Spleen (tissue), 11 donors: ENCODE measurements around the gene BRF1. TPM values are rescaled to one million over a fixed set of nuclear protein-coding genes. Genes with fewer than 3 reads are reported as not detected.
A peak's percentile ranks its signal among the peaks of the same experiment; 100 is the strongest.

ENCODE experiments used
- DNase-seq: peaks from one replicate; pipeline ENCODE4 v3.0.0-alpha.2; 2020
- H3K27ac ChIP-seq, 8 donors: fragments of 200-600 bp; sonication (generic) in 7 of 8; 1 replicate in 4 of 8; 2 replicates in 4 of 8; pipeline versions ENCODE4 v1.5.0 to v1.8.0; 2016 to 2021; ENCODE audit warnings: inconsistent platforms in 4 of 8, mild to moderate bottlenecking in 4 of 8, moderate library complexity in 1 of 8
- H3K27me3 ChIP-seq, 7 donors: fragments of 200-600 bp; sonication (generic) in 6 of 7; replicated peaks in 1 of 7; 1 replicate in 4 of 7; 2 replicates in 3 of 7; pipeline versions ENCODE4 v1.5.0 to v1.8.0; 2016 to 2021; ENCODE audit warnings: inconsistent platforms in 3 of 7, mild to moderate bottlenecking in 1 of 7
- H3K36me3 ChIP-seq, 6 donors: fragments of 200-600 bp; sonication (generic) in 5 of 6; 1 replicate in 4 of 6; 2 replicates in 2 of 6; pipeline versions ENCODE4 v1.5.0 to v1.8.0; 2016 to 2021; ENCODE audit warnings: inconsistent platforms in 2 of 6
- H3K4me1 ChIP-seq, 6 donors: fragments of 200-600 bp; sonication (generic) in 5 of 6; 1 replicate in 3 of 6; 2 replicates in 3 of 6; pipeline versions ENCODE4 v1.5.0 to v1.8.0; 2016 to 2021; ENCODE audit warnings: inconsistent platforms in 3 of 6
- H3K4me3 ChIP-seq, 8 donors: fragments of 200-600 bp; sonication (generic) in 7 of 8; 1 replicate in 4 of 8; 2 replicates in 4 of 8; pipeline versions ENCODE4 v1.5.0 to v1.8.0; 2016 to 2021; ENCODE audit warnings: inconsistent platforms in 4 of 8, mild to moderate bottlenecking in 4 of 8, moderate library complexity in 2 of 8
- H3K9me3 ChIP-seq, 8 donors: fragments of 200-600 bp; sonication (generic) in 7 of 8; 1 replicate in 4 of 8; 2 replicates in 4 of 8; pipeline versions ENCODE4 v1.5.0 to v1.8.0; 2016 to 2021; ENCODE audit warnings: inconsistent platforms in 4 of 8
- CTCF ChIP-seq, 11 experiments: fragments of 200-600 bp in 7 of 11; fragments of 450-650 bp in 4 of 11; sonication (generic) in 4 of 11; IDR thresholded peaks in 8 of 11; conservative IDR thresholded peaks in 3 of 11; 1 replicate in 7 of 11; 2 replicates in 4 of 11; pipeline versions ENCODE4 v1.4.0 to v1.8.0; 2016 to 2021; ENCODE audit warnings: antibody characterized with exemption in 11 of 11, inconsistent platforms in 4 of 11, mild to moderate bottlenecking in 1 of 11
- POLR2A ChIP-seq, 3 donors: fragments of 450-650 bp; IDR thresholded peaks; one replicate each; pipeline ENCODE4 v1.5.1; 2017; ENCODE audit warnings: antibody characterized with exemption in 3 of 3, mild to moderate bottlenecking in 1 of 3
- POLR2AphosphoS5 ChIP-seq, 3 donors: sonication (generic); formaldehyde crosslinking; IDR thresholded peaks; one replicate each; pipeline ENCODE4 v1.5.1; 2017; ENCODE audit warnings: antibody characterized with exemption in 3 of 3
- WGBS, 5 donors: extraction: QIAGEN DNeasy Blood & Tissue Kit in 3 of 5; methylation state at CpG; one replicate each; pipeline versions ENCODE4 v1.1.5 to v1.1.7; 2013 to 2018; 5-methylcytosine and 5-hydroxymethylcytosine counted together
- intact Hi-C: fragments of 100-400 bp; cut with DNase I; formaldehyde crosslinking; loops from one replicate; pipeline ENCODE4 v1.15.0; 2023; ENCODE audit warnings: low total_unique reads
- polyA plus RNA-seq, 3 donors: library from polyadenylated mRNA; stranded (reverse); fragments of 200-250 nt; gene quantifications; one replicate each; pipeline ENCODE4 v1.2.1, GENCODE V29; 2013
- total RNA-seq, 7 donors: library from RNA; depleted of rRNA in 3 of 7; stranded (reverse); fragments of >200 nt in 3 of 7; fragmentation: NEBNext Ultra II Directional in 4 of 7; extraction: Animal tissue kit (Norgen Biotek cat#: 25700) in 4 of 7; gene quantifications; one replicate each; pipeline versions ENCODE4 v1.1.0 to v1.2.1, GENCODE V29; 2016 to 2021
- donor health status: healthy with polysubstance abuse.
- donor health status: DM: no; HTN: no; CAD: no; lungs with moderate emphysema.
- donor health status: DM: no; HTN: no; CAD: no.
- donor health status: Bipolar disorder and iron deficiency.
- donor health status: healthy.
- donor health status: DM: no; HTN: no; CAD: no.
- donor health status: DM: yes; HTN: yes; CAD: no.

Gene BRF1
- total and polyA plus RNA-seq, 10 donors, result 16.2 to 71.2 (median 49.8) TPM

- H3K36me3 ChIP-seq, result peaks cover 4 to 87% (median 59%) of the 10 kb centered on the region in 6 donors
- intact Hi-C loops, result no loop called here
Observed at GRCh38 chr14:105218611-105219010, 82.2 kb downstream of the BRF1 start.

GRCh38 chr14:105217774-105218173, 83.0 kb downstream of the BRF1 start:
- no peak for DNase-seq
- no peaks in the 10 kb centered on the region for H3K9me3 ChIP-seq
- H3K36me3 ChIP-seq, result peaks cover 4 to 87% (median 60%) of the 10 kb centered on the region in 6 donors
- WGBS, 5 donors, result 92 to 100% (median 96%) methylated on average over 4 to 11 of the region's 11 CpGs
- H3K27ac ChIP-seq, result no peak overlapping the region
- H3K27me3 ChIP-seq, result no peaks in the 10 kb centered on the region
- no peak overlapping the region for H3K4me3 ChIP-seq
- intact Hi-C loops, result no loop called here
- H3K4me1 ChIP-seq, result peaks cover 0 to 54% (median 24%) of the 10 kb centered on the region in 6 donors
- TF ChIP-seq POLR2A (IDR thresholded peaks at IDR 0.05) (no peak), CTCF (IDR thresholded peaks at IDR 0.05 in 8 of 11, conservative IDR thresholded peaks at IDR 0.05 in 3 of 11) (no peak), POLR2AphosphoS5 (IDR thresholded peaks at IDR 0.05) (no peak)

More at GRCh38 chr14:105218611-105219010, 82.2 kb downstream of the BRF1 start:
- H3K4me3 ChIP-seq, result no peak overlapping the region
- peaks cover 0 to 46% (median 17%) of the 10 kb centered on the region in 6 donors for H3K4me1 ChIP-seq
- no peak for DNase-seq
- WGBS, 5 donors, result 86 to 95% (median 94%) methylated on average over 9 to 19 of the region's 19 CpGs
- peak overlapping the region in 4 of 8 donors; percentile 14 to 50 (median 34) for H3K27ac ChIP-seq
- no peaks in the 10 kb centered on the region for H3K27me3 ChIP-seq
- no peaks in the 10 kb centered on the region for H3K9me3 ChIP-seq
- TF ChIP-seq POLR2AphosphoS5 (IDR thresholded peaks at IDR 0.05), result no peak
- no peak for TF ChIP-seq CTCF (IDR thresholded peaks at IDR 0.05 in 8 of 11, conservative IDR thresholded peaks at IDR 0.05 in 3 of 11)
- TF ChIP-seq POLR2A (IDR thresholded peaks at IDR 0.05), result no peak

DNA sequence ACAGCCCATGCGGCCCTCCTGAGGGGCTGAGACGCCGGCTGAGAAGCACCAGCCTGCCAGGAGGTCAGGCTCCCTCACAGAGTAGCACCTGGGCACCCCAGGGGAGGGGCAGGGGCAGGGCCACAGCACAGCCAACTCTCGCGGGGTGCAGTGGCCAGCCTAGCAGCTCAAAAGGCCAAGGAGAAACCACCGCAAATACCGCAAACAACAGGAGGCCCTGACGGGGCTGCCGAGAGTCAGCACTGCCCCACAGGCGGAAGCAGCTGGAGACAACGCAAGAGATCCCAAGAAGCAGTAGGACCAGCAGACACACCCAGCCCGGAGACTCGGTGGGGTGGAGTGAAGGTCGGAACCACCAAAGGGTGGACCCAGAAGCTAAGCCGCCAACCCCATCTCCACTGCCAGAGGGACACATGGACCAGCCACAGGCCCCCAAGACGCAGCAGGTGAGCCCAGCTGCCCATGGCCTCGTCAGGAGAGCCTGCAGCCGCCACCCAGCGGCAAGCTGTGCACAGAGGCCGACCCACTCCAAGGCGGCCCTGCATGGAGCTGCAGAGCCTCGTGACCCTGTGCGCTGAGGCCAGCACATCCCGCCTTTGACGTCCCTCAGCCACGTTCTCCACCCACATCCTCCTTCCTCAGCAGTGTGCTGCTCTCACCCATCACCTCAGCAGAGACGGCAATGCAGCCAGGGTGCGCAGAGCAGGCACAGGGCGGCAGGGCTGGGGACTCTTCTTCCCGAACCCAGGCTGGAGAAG, 84.1 kb downstream of the BRF1 start:
- intact Hi-C loops, result no loop called here

More for the DNA sequence above, 84.1 kb downstream of the BRF1 start:
- peak in 2 of 3 donors; percentile 37 to 59 for TF ChIP-seq POLR2AphosphoS5 (IDR thresholded peaks at IDR 0.05)
- no peak for TF ChIP-seq CTCF (IDR thresholded peaks at IDR 0.05 in 8 of 11, conservative IDR thresholded peaks at IDR 0.05 in 3 of 11)
- TF ChIP-seq POLR2A (IDR thresholded peaks at IDR 0.05), result no peak
- Histone ChIP-seq H3K9me3 (no peaks in the 10 kb centered on the region), H3K27ac (no peak overlapping the region), H3K36me3 (peaks cover 4 to 88% (median 60%) of the 10 kb centered on the region in 6 donors), H3K4me1 (peaks cover 0 to 65% (median 29%) of the 10 kb centered on the region in 6 donors), H3K4me3 (no peak overlapping the region), H3K27me3 (no peaks in the 10 kb centered on the region)
- DNase-seq, result no peak
- 82 to 92% (median 87%) methylated on average over 24 to 30 of the region's 30 CpGs for WGBS, 5 donors
